SHP77 treated with DMSO at 0.1 percent for 48 hours (cell line): ENCODE measurements around the gene RNASEH2B.

Source experiments
- DNase-seq: peaks from one replicate; lab custom pipeline; 2025; lab: John Stamatoyannopoulos, UW

RNASEH2B gene, protein sequence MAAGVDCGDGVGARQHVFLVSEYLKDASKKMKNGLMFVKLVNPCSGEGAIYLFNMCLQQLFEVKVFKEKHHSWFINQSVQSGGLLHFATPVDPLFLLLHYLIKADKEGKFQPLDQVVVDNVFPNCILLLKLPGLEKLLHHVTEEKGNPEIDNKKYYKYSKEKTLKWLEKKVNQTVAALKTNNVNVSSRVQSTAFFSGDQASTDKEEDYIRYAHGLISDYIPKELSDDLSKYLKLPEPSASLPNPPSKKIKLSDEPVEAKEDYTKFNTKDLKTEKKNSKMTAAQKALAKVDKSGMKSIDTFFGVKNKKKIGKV

DNA sequence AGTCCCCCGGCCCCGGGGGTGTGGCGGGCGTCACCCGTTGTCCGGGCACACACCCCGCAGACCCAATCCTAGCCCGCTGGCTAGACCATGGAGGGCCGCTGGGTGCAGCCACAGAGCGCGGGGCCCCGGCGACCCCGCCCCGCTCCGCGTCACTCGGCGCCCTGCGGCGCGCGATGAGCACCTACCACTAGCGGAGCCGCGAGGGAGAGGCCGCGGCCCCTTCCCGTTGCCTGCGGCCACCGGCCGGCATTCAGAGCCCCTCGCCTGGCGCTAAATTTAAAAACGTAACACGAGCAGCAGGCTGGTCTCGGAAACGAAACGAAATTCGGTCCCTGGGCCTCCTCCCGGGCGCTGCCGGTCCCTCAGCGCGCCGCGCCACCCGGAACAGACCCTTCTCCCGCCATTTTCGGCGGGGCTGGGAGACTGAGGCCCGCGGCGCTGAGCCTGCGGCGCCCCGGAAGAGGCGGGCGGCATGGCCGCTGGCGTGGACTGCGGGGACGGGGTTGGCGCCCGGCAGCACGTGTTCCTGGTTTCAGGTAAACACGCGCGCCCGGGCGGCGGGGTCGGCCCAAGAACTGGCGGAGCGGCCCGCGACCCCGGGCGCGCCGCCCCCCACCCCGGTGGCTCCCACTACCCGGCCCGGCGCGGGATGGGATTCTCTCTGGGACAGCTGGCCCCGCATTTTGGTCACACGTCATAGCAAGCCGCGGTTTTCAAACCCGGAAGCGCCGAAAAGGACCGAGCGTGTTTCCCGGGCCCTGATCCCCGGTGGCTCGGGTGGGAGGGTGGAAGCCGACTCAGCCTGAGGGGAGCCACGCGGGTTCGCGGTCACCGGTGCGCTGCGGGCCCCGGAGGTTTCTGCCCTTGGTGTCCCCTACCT, at the start of gene RNASEH2B:
Gene RNASEH2B, plus strand, starts transcription at position 187 of the 880 bp plus-strand sequence. Its CDS starts 286 bp downstream, at position 473.
- peak; percentile 67 for DNase-seq

DNA sequence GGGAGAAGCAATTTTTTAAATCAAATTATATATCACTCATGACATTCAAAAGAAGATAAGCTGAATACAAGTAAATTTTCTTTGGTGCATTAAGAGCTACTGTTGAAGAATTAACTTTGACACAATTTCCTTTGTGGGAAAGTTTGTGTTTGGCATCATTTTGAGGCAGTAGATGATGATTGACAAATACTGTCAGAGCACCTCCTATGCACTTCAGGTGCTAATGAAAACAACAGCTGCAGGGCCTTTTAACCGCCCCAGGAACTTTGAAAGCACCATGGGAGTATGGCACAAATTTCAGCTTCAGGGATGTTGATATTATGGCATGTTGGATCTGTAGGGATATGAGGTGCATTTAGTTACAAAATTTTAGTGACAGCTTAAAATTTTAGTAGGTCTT, 45.1 kb upstream of the RNASEH2B start:
- DNase-seq, result no peak

DNA sequence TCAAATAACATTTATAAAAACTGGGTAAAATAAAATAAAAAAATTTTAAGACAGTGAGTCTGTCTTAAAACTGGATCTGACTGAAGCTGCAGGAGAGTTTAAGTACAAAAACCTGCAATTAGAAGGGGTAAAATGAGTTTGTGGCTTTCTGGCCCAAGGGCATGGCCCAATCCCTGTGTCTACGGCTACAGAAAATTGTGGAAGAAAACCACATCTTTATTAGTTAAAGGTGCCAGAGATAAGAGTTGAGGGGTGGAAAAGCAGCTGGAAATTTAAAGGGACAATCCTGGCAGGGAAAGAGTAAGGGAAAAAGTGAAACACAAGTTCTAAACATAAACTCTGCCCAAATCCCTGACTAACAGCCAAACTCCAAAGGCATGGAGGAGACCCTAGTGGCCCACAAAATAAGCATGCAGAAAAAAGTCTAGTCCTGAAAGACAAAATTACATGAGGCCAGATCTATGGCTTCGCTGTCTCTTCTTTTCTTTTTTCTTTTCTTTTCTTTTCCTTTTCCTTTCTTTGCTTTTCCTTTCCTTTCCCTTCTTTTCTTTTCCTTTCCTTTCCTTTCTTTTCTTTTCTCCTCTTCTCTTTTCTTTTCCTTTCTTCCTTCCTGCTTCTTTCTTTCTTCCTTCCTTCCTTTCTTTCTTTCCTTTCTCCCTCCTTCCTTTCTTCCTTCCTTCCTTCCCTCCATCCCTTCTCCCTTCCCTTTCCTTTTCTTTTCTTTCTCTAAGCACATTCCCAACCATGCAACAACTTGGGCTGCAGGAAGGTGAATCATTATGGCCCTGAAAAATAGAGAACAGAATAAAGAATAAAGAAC, 42.6 kb upstream of the RNASEH2B start:
- DNase-seq, result no peak

DNA sequence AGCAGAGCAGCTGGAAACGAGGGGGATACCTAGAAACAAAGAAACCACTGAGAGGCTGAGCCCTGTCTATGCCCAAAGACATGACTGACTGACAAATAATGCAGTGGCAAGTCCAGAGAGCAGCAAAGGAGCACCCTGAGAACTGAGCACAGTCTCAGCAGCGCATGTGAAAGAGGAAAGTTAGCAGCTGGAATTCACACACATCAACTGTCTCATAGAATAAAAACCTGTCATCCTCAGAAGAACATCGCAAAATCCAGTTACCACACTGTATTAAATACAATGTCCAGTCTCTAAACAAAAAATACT, 42.0 kb upstream of the RNASEH2B start:
- no peak for DNase-seq

DNA sequence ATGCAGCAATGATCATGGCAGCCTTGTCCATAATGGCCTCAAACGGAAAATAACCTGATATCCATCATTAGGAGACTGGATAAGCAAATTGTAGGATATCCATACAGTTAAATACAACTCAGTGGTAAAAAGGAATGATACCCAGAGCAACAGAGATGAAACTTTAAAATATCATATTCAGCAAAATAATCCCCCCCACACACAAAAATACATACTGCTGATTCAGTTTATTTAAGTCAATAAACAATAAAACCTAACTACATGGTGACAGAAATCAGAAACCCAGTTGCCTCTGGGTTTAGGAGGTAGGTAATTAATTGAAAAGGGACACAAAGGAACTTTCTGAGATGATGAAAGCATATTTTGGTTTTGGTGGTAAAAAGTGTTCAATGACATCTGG, 38.2 kb upstream of the RNASEH2B start:
- no peak for DNase-seq

DNA sequence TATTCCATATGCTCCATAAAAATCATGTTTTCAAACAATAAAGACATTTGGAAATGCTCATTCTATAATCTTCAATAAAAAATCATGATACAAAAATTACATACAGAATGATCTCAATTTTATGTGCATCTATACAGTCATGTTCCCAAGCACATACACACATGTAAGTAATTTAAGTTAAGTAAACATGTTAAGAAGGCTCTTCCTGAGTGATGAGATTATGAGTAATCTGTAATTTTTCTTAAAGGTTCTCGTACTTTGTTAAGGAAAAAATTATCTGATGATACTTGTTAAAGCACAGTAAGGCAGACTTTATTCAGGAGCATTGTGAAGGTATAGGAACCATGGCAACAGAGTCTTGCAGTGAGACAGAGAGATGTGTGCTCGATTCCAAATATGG, 36.1 kb upstream of the RNASEH2B start:
- DNase-seq, result no peak

DNA sequence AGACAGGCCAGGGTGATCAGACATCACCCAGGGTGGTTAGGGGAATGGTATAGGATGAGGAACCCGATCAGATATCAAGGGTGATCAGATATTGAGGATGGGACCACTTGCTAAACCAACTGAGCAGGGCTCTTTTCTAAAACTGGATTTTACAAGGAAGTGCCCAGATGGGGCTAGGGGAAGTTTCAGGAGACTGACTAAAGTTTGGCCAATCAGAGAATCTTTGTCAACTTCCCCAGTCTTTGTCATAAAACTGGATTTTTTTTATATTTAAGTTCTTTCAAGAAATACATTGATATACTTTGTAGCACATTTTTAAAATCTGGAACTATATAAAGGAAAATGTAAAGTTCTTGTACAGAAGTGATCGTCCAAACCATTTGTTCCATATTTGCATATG, 35.6 kb upstream of the RNASEH2B start:
- DNase-seq, result no peak

DNA sequence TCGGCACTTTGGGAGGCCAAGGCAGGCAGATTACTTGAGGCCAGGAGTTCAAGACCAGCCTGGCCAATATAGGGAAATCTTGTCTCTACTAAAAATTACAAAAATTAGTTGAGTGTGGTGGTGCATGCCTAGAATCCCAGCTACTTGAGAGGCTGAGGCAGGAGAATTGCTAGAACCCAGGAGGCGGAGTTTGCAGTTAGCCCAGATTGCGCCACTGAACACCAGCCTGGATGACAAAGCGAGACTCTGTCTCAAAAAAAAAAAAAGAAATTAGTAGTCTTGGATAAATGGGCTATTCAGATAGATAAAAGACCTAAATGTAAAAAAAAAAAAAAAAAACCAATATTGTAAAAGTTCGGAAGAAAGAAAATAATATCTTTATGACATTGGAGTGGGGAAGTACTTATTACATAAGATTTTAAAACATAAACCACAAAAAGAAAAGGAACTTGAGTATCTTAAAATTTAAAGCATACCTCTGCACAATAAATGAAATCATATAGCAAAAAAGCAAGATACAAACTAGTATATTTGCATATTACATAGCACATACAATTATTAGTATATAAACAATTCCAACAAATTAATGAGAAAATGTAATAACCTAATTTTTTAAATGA, 26.7 kb upstream of the RNASEH2B start:
- no peak for DNase-seq

DNA sequence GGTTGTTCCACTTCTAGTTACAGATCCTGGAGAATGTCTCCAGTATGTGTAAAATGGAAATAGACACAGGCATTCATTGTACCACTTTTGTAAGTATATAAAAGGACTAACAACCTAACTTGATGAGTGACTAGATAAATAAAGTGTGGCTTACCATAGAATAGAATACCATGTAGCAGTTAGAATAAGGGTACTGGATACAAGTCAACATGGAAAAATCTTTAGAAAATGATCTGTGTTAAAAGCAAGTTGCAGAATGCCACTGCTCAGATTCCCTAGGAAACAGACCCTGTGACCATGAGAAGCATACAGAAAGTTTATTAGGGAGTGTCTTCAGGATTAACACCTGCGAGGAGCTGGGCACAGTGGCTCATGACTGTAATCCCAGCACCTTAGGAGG, 25.9 kb upstream of the RNASEH2B start:
- DNase-seq, result no peak

DNA sequence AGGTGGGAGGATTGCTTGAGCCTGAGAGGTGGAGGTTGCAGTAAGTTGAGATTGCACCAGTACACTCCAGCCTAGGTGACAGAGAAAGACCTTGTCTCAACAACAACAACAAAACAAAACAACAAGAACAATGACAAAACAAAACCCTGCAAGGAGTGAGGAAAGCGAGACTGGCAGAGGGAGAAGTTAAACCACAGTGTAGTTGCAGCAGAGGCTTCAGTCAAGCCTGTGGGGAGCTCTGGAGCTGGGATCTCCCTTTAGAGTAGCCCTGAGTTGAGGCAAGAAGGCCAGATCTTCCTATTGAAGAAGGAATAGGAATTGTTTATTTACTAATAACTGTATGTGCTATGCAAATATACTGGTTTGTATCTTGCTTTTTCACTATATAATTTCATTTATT, 25.3 kb upstream of the RNASEH2B start:
- DNase-seq, result no peak

DNA sequence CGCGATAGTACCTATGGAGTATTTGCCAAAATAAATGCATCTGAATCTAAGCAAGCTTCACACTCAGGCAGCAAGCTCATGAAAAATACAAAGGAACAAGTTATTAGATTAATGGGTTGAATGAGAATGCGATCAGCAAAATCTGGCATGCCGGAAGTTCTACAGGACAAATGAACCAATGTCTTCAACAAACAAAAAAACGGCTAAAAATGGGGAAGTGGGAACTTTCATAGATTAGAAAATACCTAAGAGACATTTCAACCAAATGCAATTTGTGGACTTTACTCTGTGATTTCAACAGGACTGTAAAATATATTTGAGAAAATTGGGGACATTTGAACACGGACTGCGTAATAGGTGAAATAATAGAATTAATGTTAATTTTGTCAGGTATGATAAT, 22.4 kb upstream of the RNASEH2B start:
- DNase-seq, result no peak

DNA sequence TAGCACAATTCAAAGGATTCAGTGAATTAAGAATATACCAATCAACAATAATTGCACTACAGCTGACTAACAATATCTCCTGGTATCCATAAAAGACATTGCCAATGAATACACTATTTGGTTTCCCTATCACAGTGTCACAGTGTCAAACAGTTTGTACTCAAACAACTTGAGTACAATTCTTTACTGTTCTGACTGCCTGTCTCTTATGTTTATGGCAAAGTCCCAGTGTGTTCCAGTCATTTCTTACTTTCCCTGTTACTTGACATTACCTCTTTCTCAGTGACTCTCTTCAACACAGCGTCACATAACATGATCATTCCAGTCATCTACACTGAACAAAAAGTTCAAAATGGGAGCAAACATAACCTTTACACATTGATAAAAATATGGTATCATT, 21.2 kb upstream of the RNASEH2B start:
- no peak for DNase-seq

DNA sequence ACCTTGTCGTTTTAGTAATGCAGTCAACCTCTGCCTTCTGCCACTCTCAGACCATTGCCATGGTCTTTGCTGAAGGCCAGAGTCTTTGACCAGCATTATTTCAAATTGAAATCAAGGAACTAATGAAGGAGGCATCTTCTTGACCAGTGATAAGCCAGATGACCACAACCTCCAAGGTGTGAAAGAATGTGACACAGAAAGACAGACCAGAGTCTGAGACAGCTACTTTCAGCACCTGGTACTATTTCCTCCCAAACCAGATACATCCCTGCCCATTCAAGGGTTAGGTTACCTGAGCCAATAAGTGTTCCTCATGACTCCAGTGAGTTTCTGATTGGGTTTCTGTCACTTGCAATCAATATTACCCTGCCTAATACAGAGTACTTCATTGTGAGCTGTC, 20.3 kb upstream of the RNASEH2B start:
- no peak for DNase-seq

DNA sequence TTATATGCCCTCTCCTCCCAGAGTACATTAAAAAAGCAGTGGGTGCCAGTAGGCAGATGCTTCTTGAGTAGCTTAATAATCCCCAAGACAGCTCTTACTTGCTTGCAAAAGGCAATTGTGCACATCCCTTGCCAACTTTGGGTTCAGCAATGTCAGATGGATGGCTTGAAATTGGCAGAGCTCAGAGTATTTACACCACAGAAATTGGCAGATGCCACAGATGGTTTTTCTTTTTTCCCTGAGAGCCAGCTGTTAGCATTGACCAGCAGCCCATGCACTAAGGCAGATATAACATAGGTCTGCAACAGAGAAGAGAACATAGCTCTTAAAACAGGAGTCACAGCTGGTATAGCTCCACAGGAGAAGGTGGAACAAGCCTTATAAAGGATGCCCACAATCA, 18.4 kb upstream of the RNASEH2B start:
- DNase-seq, result no peak

DNA sequence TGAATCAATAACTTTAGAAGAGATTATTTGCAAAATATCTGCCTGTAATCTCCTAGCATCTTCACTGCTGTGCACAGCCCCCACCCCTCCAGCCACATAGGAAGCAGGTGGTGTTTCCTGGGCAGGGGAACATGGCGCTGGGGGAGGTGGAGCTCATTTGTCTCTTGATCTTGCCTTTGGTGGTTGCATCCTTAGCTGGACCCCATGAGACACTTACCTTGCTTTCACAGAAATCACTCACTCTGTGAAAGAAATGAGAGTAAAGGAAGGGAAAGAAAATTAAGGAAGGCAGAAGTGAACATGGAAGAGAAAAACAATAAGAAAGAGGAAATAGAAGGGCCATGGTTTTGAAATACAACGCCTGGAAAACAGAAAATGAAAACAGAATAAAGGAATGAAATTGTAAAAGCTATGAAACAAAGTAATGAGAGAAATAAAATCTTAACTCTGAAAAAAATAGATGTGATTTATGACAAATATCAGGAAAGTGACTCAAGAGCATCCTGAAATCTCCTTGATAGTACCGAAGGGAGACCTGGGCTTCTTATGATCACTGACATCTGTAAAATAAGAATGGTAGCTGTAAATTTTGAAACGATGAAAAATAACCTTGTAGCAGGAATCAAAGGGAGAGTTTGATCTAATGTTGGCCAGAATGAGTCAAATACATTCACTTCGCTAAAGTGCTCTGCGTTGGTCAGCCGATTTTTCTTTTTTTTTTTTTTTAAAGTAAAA, 17.2 kb upstream of the RNASEH2B start:
- no peak for DNase-seq

DNA sequence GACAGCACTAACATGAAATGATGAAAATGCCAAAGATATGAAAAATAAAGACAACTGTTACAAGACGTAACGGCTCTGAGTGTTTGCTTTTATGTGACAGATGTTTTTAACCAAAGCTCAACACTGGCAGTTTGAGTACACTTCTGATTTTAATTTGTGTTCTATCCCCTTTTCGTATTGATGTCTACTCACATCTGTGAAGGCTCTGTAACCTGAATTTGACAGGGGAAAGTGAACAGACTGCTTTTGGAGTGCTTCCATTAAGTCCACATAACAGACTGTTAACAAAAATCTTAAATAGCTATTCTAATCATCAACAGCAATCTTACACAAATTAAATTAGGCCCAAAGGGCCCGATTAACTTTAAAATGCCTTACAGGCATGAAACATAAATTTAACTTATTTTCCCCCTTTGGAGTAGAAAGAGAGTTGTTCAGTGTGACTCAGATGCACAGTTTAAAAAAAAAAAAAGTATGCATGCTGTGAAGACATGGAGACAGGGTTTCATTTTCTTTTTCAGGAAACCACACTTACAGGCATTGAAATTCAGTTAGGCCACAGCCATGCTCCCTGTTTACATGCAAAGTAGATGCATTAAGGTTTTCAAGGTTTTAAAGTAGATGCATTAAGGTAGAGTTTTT, 16.3 kb upstream of the RNASEH2B start:
- DNase-seq, result no peak

DNA sequence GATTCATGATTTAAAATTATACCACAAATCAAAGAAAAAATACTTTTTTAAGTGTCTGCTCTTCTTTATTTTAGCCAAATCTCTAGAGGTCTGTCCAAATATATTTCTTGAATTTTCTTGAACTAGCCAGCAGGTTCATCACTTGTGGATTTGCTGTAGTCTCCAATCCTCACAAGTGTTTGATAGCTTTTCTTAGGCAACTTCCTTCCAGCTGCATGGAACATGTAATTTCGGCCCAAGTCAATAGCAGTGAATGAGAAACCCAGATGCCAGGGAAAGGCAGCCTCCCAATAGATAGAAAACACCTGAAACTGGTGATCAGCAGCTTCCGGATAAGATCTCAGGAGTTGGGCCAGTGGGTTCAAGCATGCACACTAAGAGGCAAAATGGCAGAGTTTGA, 15.6 kb upstream of the RNASEH2B start:
- no peak for DNase-seq

DNA sequence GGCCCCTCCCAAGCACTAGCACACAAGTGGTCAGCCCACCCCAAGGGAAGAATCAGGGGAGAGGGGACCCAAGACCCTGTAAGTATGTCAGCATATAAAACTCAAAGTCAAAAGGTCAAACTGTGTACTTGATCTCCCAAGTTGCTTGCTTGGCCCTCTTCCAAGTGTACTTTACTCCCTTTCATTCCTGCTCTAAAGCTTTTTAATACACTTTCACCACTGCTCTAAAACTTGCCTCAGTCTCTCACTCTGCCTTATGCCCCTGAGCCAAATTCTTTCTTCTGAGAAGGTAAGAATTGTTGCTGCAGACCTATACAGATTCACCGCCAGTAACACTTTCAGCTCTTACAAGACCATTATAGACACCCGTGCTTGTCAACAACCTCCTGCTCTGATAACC, 15.1 kb upstream of the RNASEH2B start:
- DNase-seq, result no peak

DNA sequence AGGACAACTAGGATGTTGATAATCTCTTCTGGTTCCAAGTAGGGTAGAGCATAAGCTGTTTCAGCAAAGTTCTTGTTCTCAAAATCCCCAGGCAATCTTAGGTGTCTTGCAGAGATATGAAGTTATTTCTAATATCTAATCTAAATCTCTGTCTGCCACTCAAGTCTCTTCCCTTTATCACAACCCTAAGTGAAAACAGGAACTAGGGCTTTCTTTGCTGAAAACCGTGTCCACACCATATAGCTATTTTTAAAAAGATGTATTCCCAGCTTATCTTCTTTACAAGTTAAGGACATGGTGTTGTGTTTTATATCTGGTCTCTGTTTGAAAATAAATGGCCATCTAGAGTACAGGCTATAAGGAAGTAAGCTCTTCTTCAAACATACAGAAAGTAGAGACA, 11.3 kb upstream of the RNASEH2B start:
- DNase-seq, result no peak

DNA sequence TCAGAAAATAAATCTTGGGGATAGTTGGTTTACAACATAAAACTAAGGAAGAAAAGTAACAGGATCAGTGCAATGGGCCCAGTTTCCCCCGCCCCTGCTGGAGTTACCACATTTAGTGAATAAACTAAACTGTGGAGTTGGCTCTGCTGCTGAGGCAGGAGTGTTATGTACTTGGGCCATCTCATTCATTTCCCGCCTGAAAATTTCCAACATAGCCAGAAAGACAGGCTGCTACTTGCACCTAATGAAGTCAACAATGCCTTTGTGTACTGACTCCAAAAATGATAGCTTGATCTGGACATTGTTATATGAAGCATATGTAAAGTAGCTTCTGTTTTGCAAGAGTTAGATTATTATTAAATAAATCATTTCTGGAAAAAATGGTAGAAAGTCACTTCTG, 7.9 kb upstream of the RNASEH2B start:
- DNase-seq, result no peak

DNA sequence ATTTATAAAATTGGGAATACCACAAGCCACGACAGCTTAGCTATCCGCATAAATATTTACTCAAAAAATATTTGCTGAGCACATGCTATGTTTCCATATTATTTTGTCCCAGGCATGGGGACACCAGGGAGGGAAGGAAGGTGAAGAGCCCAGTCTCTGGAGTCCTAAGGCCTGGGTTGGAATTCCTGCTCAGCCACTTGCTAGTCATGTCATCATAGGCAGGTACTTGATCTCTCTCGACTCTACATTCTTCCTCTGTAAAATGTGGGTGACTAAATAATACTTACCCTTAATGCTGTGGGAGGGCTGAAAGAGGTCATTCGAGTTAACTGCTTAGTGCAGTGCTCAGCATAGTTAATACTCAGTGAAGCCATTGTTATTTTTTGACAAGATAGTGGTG, 4.3 kb upstream of the RNASEH2B start:
- DNase-seq, result no peak
